Peyer's patch (tissue), 4 donors: ENCODE results near the gene NEB. TPM values are rescaled to one million over a fixed set of nuclear protein-coding genes. Genes with fewer than 3 reads are reported as not detected.

ENCODE experiments used
- DNase-seq, 3 donors: peaks; one replicate each; pipeline ENCODE4 v3.0.0-alpha.2; 2017 to 2019
- H3K27ac ChIP-seq, 4 donors: fragments of 200-600 bp; sonication (generic); one replicate each; pipeline ENCODE4 v1.5.1; 2016 to 2019
- H3K27me3 ChIP-seq, 2 donors: fragments of 200-600 bp; sonication (generic); one replicate each; pipeline ENCODE4 v1.5.1; 2019
- H3K36me3 ChIP-seq, 3 donors: fragments of 200-600 bp; sonication (generic); one replicate each; pipeline ENCODE4 v1.5.1; 2016 to 2019
- H3K4me1 ChIP-seq, 4 donors: fragments of 200-600 bp; sonication (generic); one replicate each; pipeline ENCODE4 v1.5.1; 2016 to 2019
- H3K4me3 ChIP-seq, 4 donors: fragments of 200-600 bp; sonication (generic); 1 replicate in 3 of 4; 2 replicates in 1 of 4; pipeline ENCODE4 v1.5.1; 2016 to 2019; ENCODE audit warnings: mild to moderate bottlenecking in 1 of 4
- H3K9me3 ChIP-seq, 4 donors: fragments of 200-600 bp; sonication (generic); one replicate each; pipeline ENCODE4 v1.5.1; 2016 to 2019; ENCODE audit warnings: mild to moderate bottlenecking in 1 of 4
- POLR2A ChIP-seq, 2 donors: fragments of 450-650 bp; IDR thresholded peaks; one replicate each; pipeline ENCODE4 v1.5.1; 2017; ENCODE audit warnings: antibody characterized with exemption in 2 of 2, mild to moderate bottlenecking in 2 of 2, moderate library complexity in 2 of 2
- total RNA-seq, 4 donors: library from RNA; depleted of rRNA; stranded (reverse); fragments of >200 nt; gene quantifications; one replicate each; pipeline ENCODE4 v1.1.0, GENCODE V29; 2016
- TF ChIP-seq, protein P1 (sequence below), 6 experiments: fragments of 450-650 bp in 4 of 6; fragments of 200-600 bp in 2 of 6; sonication (generic) in 1 of 6; IDR thresholded peaks; one replicate each; pipeline ENCODE4 v1.5.1; 2017 to 2019; ENCODE audit warnings: antibody characterized with exemption in 6 of 6, mild to moderate bottlenecking in 3 of 6, moderate library complexity in 1 of 6

Gene NEB
- total RNA-seq, 4 donors from 2014 or later: 2.7 to 5.1 (median 4.2) TPM

DNA sequence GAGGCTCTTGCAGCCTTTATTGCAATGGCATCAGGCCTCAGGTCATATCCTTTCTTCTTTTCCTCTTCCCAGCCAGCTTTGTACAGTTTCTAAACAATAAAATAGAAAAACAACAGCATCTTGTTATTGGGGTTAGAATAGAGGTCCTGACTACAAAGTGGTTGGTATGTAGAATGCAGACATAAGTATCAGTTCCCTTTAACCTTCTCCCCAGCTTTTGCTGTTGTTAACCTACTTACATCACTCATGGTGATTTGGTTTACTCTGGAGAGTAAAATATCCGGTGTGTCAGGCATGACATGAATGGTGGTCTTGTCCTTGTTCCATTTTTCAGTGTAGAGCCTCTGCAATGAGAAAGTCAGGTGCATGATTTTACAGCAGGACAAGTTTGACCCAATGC, 69.8 kb downstream of the NEB start:
- Histone ChIP-seq H3K9me3 (no peaks in the 10 kb centered on the region), H3K4me1 (no peaks in the 10 kb centered on the region), H3K36me3 (no peaks in the 10 kb centered on the region), H3K27me3 (no peaks in the 10 kb centered on the region), H3K4me3 (no peak overlapping the region), H3K27ac (no peak overlapping the region)
- TF ChIP-seq POLR2A (IDR thresholded peaks at IDR 0.05): no peak
- TF ChIP-seq, protein P1, sequence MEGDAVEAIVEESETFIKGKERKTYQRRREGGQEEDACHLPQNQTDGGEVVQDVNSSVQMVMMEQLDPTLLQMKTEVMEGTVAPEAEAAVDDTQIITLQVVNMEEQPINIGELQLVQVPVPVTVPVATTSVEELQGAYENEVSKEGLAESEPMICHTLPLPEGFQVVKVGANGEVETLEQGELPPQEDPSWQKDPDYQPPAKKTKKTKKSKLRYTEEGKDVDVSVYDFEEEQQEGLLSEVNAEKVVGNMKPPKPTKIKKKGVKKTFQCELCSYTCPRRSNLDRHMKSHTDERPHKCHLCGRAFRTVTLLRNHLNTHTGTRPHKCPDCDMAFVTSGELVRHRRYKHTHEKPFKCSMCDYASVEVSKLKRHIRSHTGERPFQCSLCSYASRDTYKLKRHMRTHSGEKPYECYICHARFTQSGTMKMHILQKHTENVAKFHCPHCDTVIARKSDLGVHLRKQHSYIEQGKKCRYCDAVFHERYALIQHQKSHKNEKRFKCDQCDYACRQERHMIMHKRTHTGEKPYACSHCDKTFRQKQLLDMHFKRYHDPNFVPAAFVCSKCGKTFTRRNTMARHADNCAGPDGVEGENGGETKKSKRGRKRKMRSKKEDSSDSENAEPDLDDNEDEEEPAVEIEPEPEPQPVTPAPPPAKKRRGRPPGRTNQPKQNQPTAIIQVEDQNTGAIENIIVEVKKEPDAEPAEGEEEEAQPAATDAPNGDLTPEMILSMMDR (IDR thresholded peaks at IDR 0.05): no peak
- no peak for DNase-seq

DNA sequence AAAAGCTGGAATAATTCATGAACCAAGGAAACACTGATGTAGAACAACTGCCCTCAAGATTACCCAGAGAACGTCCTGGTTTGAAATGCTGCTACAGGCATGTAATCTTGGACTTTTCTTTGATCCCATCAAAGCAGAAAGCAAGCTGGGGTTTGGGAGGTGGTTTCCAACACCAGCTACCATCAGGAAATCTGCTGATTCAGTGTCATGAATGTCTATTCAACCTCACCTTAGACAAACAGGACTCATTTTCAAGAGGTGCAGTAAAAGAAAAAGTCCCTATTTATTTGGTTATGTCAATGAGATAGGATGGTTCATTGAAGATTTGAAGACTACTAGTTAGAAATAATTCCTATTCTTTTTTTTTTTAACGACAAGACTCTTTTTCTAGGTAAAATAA, 72.7 kb downstream of the NEB start:
- DNase-seq: no peak
- TF ChIP-seq POLR2A (IDR thresholded peaks at IDR 0.05): no peak
- TF ChIP-seq, protein P1 (IDR thresholded peaks at IDR 0.05): no peak
- H3K4me1 ChIP-seq: no peaks in the 10 kb centered on the region

DNA sequence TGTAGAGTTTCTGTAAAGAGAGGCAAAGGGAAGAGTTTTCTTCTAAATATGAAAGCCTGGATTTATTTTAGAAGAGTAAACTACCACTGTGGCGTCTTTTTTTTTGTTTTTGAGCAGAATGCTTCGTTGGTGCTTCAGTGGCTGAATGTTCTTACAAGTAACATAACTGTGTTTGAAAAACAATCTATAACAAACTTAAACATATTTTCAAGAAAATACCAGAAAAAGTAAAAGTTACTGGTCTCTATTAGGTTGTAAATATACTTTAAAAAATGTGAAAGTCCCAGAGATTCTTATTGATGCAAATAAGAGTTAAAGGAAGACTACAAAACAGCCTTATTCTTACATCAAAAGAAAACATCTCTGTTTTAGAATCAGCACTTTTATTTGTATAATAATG, 76.2 kb downstream of the NEB start:
- no peak for TF ChIP-seq POLR2A (IDR thresholded peaks at IDR 0.05)
- TF ChIP-seq, protein P1 (IDR thresholded peaks at IDR 0.05): no peak
- no peaks in the 10 kb centered on the region for H3K36me3 ChIP-seq
- no peaks in the 10 kb centered on the region for H3K9me3 ChIP-seq
- H3K27me3 ChIP-seq: no peaks in the 10 kb centered on the region
- no peak overlapping the region for H3K27ac ChIP-seq
- no peak for DNase-seq
- H3K4me3 ChIP-seq: no peak overlapping the region
- no peaks in the 10 kb centered on the region for H3K4me1 ChIP-seq

More for the DNA sequence above, 72.7 kb downstream of the NEB start:
- Histone ChIP-seq H3K4me3 (no peak overlapping the region), H3K9me3 (no peaks in the 10 kb centered on the region), H3K27me3 (no peaks in the 10 kb centered on the region), H3K27ac (no peak overlapping the region), H3K36me3 (no peaks in the 10 kb centered on the region)

DNA sequence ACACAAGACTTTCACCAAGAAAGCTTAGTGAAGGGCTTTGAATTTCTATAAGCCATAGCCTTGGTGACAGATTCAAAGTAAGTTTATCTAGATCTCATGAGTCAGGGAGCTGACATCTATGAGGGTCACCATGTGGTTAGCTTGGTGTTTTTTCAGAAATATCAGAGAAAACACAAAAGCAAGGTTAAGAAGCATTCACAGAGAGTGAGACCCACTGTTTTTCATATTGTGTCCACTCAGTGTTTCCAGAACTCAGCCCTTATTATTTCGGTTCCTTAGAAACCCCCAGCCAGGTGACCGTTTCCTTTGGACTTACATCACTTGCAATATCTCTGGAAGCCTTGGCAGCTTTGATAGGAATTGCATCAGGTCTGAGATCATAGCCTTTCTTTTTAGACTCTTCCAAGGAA, 76.6 kb downstream of the NEB start:
- TF ChIP-seq, protein P1 (IDR thresholded peaks at IDR 0.05): no peak
- TF ChIP-seq POLR2A (IDR thresholded peaks at IDR 0.05): no peak
- H3K27ac ChIP-seq: no peak overlapping the region
- no peaks in the 10 kb centered on the region for H3K4me1 ChIP-seq
- DNase-seq: no peak
- H3K27me3 ChIP-seq: no peaks in the 10 kb centered on the region
- H3K9me3 ChIP-seq: no peaks in the 10 kb centered on the region
- H3K36me3 ChIP-seq: no peaks in the 10 kb centered on the region
- H3K4me3 ChIP-seq: no peak overlapping the region

DNA sequence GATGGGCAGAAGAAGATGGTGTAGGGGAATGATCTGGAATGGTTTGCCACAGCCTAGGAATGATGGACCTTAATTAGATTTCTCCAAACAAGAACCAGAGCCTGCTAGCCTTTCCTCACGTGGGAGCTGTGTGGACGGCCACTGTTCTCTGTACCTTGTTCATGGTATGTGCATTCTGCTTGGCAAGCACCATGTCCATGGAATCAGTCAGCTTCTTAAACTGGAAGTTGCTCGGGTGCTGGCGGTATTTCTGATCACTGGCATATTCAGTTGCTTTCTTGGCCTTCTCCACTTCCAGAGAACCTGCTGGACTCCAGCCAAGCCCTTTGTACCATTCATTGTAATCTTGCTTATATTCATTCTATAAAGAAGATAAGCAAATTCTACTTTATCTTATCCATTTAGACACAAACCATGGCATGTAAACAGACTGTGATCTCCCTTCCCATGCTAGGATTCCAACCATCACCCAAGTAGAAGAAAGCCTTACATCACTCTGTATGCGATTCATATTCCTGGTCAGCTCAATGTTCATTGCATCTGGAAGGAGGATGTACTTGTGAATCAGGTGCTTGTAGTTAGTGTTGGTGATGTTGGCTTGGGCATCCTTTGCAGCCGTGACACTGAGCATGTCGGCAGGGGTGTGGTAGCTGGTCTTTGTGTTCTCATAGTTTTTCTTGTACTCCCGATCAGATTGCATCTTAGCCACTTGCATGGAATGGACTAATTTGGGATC, 78.4 kb downstream of the NEB start:
- no peaks in the 10 kb centered on the region for H3K9me3 ChIP-seq
- H3K27ac ChIP-seq: no peak overlapping the region
- no peaks in the 10 kb centered on the region for H3K36me3 ChIP-seq
- no peak overlapping the region for H3K4me3 ChIP-seq
- H3K27me3 ChIP-seq: no peaks in the 10 kb centered on the region
- H3K4me1 ChIP-seq: no peaks in the 10 kb centered on the region
- no peak for DNase-seq
- no peak for TF ChIP-seq POLR2A (IDR thresholded peaks at IDR 0.05)
- TF ChIP-seq, protein P1 (IDR thresholded peaks at IDR 0.05): no peak
